ENCODE data around the gene SNCAIP. TPM values are rescaled to one million over a fixed set of nuclear protein-coding genes. Genes with fewer than 3 reads are reported as not detected.

Gene SNCAIP
- total RNA-seq, 1 experiment from 2014 or later = not detected

DNA sequence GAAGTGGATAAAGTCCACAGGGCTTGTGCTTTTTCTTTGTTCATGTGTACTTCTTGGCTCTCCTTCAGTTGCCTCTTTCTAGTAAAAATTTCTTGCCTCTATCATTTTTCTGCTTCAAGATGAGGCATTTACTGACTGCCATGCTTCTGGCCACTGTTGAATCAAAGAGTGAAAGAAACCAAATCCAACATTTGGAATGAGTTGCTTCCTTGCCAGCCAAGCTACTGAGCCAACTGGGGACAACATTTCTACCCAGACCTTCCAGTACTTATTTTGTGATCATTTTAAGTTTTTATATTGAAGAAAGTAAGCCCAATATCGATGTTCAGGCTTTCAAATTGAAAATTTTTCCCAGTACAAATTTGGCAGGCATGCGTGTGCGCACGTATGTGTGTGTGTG is 73.2 kb downstream of the SNCAIP start:
- Histone ChIP-seq H3K4me2 (ENCODE audit: low read depth, low read length, poor library complexity, severe bottlenecking) (no peak overlapping the region), H3K27ac (ENCODE audit: low read length) (no peak overlapping the region), H4K20me1 (ENCODE audit: insufficient read depth, low read depth, low read length) (no peaks in the 10 kb centered on the region), H3K9me2 (replicated peaks; ENCODE audit: insufficient read depth, low read length) (no peaks in the 10 kb centered on the region), H3K27me3 (ENCODE audit: low read length) (no peaks in the 10 kb centered on the region), H3K79me2 (ENCODE audit: low read length) (no peaks in the 10 kb centered on the region), H3K9me3 (ENCODE audit: low read length) (no peaks in the 10 kb centered on the region), H3K36me3 (ENCODE audit: insufficient read depth, low read length) (no peaks in the 10 kb centered on the region), H3K4me1 (ENCODE audit: low read length) (no peaks in the 10 kb centered on the region), H3K9ac (ENCODE audit: low read length) (no peak overlapping the region), H3K4me3 (ENCODE audit: low read length) (no peak overlapping the region), H2AFZ (ENCODE audit: low read length) (no peak overlapping the region)
- no peak for DNase-seq

DNA sequence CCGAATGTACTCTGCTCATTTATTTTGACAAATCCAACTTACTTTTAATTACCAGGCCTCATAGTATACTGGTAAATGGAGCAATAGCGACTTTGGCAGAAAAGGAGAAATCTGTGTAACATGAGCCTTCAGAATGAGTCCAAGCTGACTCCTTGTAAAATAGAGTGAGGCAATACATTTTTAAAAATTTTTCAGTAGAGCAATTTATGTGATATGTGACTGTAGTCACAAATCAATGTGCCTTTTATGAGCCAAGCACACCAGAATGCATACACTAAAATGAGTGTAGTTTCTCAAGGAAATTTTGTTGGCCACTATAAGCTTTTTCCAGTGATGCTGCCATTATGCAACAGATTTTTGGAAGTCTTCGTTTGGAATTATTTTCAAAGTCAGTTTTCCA is 73.8 kb downstream of the SNCAIP start:
- H3K4me1 ChIP-seq (ENCODE audit: low read length) = no peaks in the 10 kb centered on the region
- H3K4me2 ChIP-seq (ENCODE audit: low read depth, low read length, poor library complexity, severe bottlenecking) = no peak overlapping the region
- no peaks in the 10 kb centered on the region for H3K9me3 ChIP-seq (ENCODE audit: low read length)
- H3K27ac ChIP-seq (ENCODE audit: low read length) = no peak overlapping the region
- H3K4me3 ChIP-seq (ENCODE audit: low read length) = no peak overlapping the region
- H3K79me2 ChIP-seq (ENCODE audit: low read length) = no peaks in the 10 kb centered on the region
- H3K27me3 ChIP-seq (ENCODE audit: low read length) = no peaks in the 10 kb centered on the region
- no peak overlapping the region for H3K9ac ChIP-seq (ENCODE audit: low read length)
- H3K36me3 ChIP-seq (ENCODE audit: insufficient read depth, low read length) = no peaks in the 10 kb centered on the region
- H2AFZ ChIP-seq (ENCODE audit: low read length) = no peak overlapping the region
- H4K20me1 ChIP-seq (ENCODE audit: insufficient read depth, low read depth, low read length) = no peaks in the 10 kb centered on the region
- no peaks in the 10 kb centered on the region for H3K9me2 ChIP-seq (replicated peaks; ENCODE audit: insufficient read depth, low read length)
- DNase-seq = no peak

DNA sequence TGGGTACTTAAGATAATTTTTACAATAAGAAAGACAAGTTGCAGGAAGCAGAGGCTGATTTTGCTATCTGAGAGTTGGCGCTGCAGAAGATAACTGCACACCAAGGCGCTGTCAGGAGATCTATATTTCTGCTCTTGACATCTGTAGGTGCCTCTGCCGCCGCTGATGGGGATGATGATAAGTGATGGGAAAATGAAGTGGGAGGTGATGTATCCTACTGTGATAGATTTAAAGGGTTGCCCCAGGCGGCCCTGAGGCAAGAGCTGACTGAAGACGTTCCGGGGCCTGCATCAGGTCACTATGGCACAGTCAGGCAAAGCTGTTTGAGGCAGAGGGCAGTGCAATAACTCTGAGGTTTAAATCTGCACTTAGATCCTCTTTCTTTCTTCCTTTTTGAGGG is 78.1 kb downstream of the SNCAIP start:
- Histone ChIP-seq H3K27ac (ENCODE audit: low read length) (no peak overlapping the region), H3K27me3 (ENCODE audit: low read length) (no peaks in the 10 kb centered on the region), H3K36me3 (ENCODE audit: insufficient read depth, low read length) (no peaks in the 10 kb centered on the region), H3K4me1 (ENCODE audit: low read length) (no peaks in the 10 kb centered on the region), H3K9ac (ENCODE audit: low read length) (no peak overlapping the region), H4K20me1 (ENCODE audit: insufficient read depth, low read depth, low read length) (no peaks in the 10 kb centered on the region), H3K4me3 (ENCODE audit: low read length) (no peak overlapping the region), H3K9me3 (ENCODE audit: low read length) (no peaks in the 10 kb centered on the region), H3K9me2 (replicated peaks; ENCODE audit: insufficient read depth, low read length) (no peaks in the 10 kb centered on the region), H2AFZ (ENCODE audit: low read length) (no peak overlapping the region), H3K79me2 (ENCODE audit: low read length) (no peaks in the 10 kb centered on the region), H3K4me2 (ENCODE audit: low read depth, low read length, poor library complexity, severe bottlenecking) (no peak overlapping the region)
- no peak for DNase-seq

DNA sequence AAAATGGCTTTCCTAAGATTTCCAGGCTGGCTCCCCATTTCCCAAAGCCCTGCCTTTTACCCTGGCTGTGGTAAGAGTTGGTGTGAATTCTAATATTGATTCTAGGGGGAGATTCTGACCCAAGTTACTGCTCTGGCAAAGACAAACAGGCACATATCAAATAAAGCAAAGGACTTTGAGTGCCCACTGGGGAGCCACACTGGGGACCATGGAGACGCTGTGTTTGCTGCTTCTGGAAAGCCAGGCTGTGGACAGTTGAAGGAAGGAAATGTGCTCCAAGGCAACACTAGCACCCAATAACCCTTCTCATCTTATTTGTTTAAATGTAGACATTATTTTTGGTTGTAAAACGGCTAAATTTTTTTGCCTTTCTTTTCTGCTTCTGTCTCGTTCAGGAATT is 78.7 kb downstream of the SNCAIP start:
- H3K36me3 ChIP-seq (ENCODE audit: insufficient read depth, low read length) = no peaks in the 10 kb centered on the region

DNA sequence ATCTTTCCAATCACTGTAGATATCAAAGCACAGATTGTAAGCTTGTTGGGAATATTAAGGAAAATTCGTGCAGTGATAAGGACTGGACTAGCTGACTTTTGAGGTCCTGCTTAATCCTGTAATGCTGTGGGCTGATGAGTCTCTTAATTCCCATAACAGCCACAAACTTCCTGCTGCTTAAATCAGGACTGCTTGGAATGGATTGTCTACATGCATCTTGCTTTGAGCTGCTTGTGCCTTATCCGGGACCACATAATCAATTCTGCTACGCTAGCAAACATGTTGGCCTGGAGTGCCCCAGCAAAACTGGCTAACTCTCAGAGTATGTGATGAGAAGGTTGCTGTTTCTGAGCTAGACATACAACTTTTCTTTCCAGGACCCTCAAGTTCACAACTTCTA is 79.6 kb downstream of the SNCAIP start:
- Histone ChIP-seq H3K27ac (ENCODE audit: low read length) (no peak overlapping the region), H3K27me3 (ENCODE audit: low read length) (no peaks in the 10 kb centered on the region)

More for the DNA sequence above, 78.7 kb downstream of the SNCAIP start:
- no peaks in the 10 kb centered on the region for H3K4me1 ChIP-seq (ENCODE audit: low read length)
- H3K9me2 ChIP-seq (replicated peaks; ENCODE audit: insufficient read depth, low read length) = no peaks in the 10 kb centered on the region
- no peak overlapping the region for H2AFZ ChIP-seq (ENCODE audit: low read length)
- no peak for DNase-seq
- no peak overlapping the region for H3K27ac ChIP-seq (ENCODE audit: low read length)
- no peaks in the 10 kb centered on the region for H3K79me2 ChIP-seq (ENCODE audit: low read length)
- H3K9ac ChIP-seq (ENCODE audit: low read length) = no peak overlapping the region
- H4K20me1 ChIP-seq (ENCODE audit: insufficient read depth, low read depth, low read length) = no peaks in the 10 kb centered on the region
- H3K9me3 ChIP-seq (ENCODE audit: low read length) = no peaks in the 10 kb centered on the region
- H3K4me2 ChIP-seq (ENCODE audit: low read depth, low read length, poor library complexity, severe bottlenecking) = no peak overlapping the region
- H3K27me3 ChIP-seq (ENCODE audit: low read length) = no peaks in the 10 kb centered on the region
- H3K4me3 ChIP-seq (ENCODE audit: low read length) = no peak overlapping the region

DNA sequence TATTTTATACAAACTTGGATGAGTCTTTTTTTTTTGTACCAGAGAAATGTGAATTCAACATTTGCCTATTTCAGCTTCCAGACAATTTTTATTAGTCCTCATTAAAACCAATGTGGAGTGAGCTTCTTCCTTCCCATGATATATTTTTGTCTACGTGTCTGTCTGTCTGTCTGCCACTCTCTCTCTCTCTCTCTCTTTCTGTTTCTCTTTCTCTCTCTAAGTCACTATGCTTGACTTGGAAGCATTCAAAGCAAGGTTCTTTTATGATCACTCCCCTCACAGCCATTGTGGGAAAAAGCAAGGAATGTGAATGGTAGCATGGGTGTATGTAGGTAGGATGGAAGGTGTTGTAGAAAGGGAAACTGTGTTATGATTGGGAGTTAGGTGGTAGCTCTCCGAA is 80.2 kb downstream of the SNCAIP start:
- H3K4me2 ChIP-seq (ENCODE audit: low read depth, low read length, poor library complexity, severe bottlenecking) = no peak overlapping the region
- H2AFZ ChIP-seq (ENCODE audit: low read length) = no peak overlapping the region
- H3K27me3 ChIP-seq (ENCODE audit: low read length) = no peaks in the 10 kb centered on the region
- H3K4me1 ChIP-seq (ENCODE audit: low read length) = no peaks in the 10 kb centered on the region
- no peaks in the 10 kb centered on the region for H3K36me3 ChIP-seq (ENCODE audit: insufficient read depth, low read length)
- H4K20me1 ChIP-seq (ENCODE audit: insufficient read depth, low read depth, low read length) = no peaks in the 10 kb centered on the region
- no peak overlapping the region for H3K27ac ChIP-seq (ENCODE audit: low read length)
- DNase-seq = no peak
- no peaks in the 10 kb centered on the region for H3K9me2 ChIP-seq (replicated peaks; ENCODE audit: insufficient read depth, low read length)
- H3K79me2 ChIP-seq (ENCODE audit: low read length) = no peaks in the 10 kb centered on the region
- H3K9me3 ChIP-seq (ENCODE audit: low read length) = no peaks in the 10 kb centered on the region
- H3K9ac ChIP-seq (ENCODE audit: low read length) = no peak overlapping the region
- no peak overlapping the region for H3K4me3 ChIP-seq (ENCODE audit: low read length)

More for the DNA sequence above, 79.6 kb downstream of the SNCAIP start:
- H3K9ac ChIP-seq (ENCODE audit: low read length) = no peak overlapping the region
- no peaks in the 10 kb centered on the region for H3K9me2 ChIP-seq (replicated peaks; ENCODE audit: insufficient read depth, low read length)
- H3K36me3 ChIP-seq (ENCODE audit: insufficient read depth, low read length) = no peaks in the 10 kb centered on the region
- H3K79me2 ChIP-seq (ENCODE audit: low read length) = no peaks in the 10 kb centered on the region
- no peak overlapping the region for H2AFZ ChIP-seq (ENCODE audit: low read length)
- no peak for DNase-seq
- H3K4me3 ChIP-seq (ENCODE audit: low read length) = no peak overlapping the region
- H3K4me1 ChIP-seq (ENCODE audit: low read length) = no peaks in the 10 kb centered on the region
- no peaks in the 10 kb centered on the region for H4K20me1 ChIP-seq (ENCODE audit: insufficient read depth, low read depth, low read length)
- H3K9me3 ChIP-seq (ENCODE audit: low read length) = no peaks in the 10 kb centered on the region
- H3K4me2 ChIP-seq (ENCODE audit: low read depth, low read length, poor library complexity, severe bottlenecking) = no peak overlapping the region

DNA sequence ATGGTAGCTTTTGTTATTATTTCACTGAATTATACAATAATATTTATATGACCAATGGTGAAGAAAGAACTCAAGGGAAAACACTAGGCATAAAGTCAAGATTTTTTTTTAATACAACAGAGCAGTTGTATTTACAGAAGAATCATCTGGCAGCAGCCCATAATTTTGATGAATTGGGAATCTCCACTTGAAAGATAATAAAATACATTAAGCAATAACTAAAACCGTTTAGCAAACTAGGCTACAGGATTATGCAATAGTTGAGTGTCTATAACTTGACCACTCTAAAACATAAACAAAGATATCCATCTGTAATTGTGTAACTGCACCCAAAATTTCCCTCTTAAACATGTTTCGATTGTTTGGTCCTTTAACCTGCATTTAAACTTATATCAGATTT is 80.8 kb downstream of the SNCAIP start:
- H3K9ac ChIP-seq (ENCODE audit: low read length) = no peak overlapping the region
- no peaks in the 10 kb centered on the region for H3K9me2 ChIP-seq (replicated peaks; ENCODE audit: insufficient read depth, low read length)
- H3K4me2 ChIP-seq (ENCODE audit: low read depth, low read length, poor library complexity, severe bottlenecking) = no peak overlapping the region
- no peaks in the 10 kb centered on the region for H4K20me1 ChIP-seq (ENCODE audit: insufficient read depth, low read depth, low read length)
- no peaks in the 10 kb centered on the region for H3K36me3 ChIP-seq (ENCODE audit: insufficient read depth, low read length)
- no peaks in the 10 kb centered on the region for H3K79me2 ChIP-seq (ENCODE audit: low read length)
- H3K27me3 ChIP-seq (ENCODE audit: low read length) = no peaks in the 10 kb centered on the region
- no peak overlapping the region for H2AFZ ChIP-seq (ENCODE audit: low read length)
- no peak overlapping the region for H3K4me3 ChIP-seq (ENCODE audit: low read length)
- H3K4me1 ChIP-seq (ENCODE audit: low read length) = no peaks in the 10 kb centered on the region
- DNase-seq = no peak
- H3K9me3 ChIP-seq (ENCODE audit: low read length) = no peaks in the 10 kb centered on the region
- H3K27ac ChIP-seq (ENCODE audit: low read length) = no peak overlapping the region

DNA sequence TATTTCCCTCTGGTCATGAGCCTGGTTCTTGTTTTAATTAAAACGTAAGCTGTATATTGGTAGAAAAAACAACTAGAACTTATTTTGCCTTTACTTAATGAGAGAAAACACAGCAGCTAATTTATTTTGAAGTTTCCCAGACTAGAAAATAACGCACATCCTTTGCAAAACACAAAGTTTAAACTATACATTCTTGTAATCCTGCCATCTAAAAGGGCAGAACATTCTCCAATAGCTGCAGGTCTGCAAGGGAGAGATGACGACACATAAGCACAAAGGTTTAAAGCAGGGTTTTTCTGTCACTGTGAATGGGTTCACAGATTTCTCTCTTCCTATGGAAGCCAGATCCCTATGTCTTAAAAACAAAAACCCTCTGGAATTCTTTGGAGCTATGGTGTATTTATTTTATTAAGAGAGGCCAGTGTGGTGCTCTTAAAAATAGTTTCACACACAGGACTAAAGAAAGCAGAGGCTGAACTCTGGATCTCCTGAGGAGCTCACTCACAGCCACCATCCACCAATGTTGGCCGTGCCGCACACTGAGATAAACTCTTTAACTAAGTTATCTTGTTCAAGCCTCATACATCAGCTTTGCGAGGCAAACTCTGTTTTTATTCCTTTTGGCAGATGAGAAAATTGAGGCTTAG is 82.4 kb downstream of the SNCAIP start:
- Histone ChIP-seq H3K36me3 (ENCODE audit: insufficient read depth, low read length) (no peaks in the 10 kb centered on the region), H4K20me1 (ENCODE audit: insufficient read depth, low read depth, low read length) (no peaks in the 10 kb centered on the region), H3K4me2 (ENCODE audit: low read depth, low read length, poor library complexity, severe bottlenecking) (no peak overlapping the region), H3K27ac (ENCODE audit: low read length) (no peak overlapping the region), H3K79me2 (ENCODE audit: low read length) (no peaks in the 10 kb centered on the region), H3K9me3 (ENCODE audit: low read length) (no peaks in the 10 kb centered on the region), H2AFZ (ENCODE audit: low read length) (no peak overlapping the region), H3K9me2 (replicated peaks; ENCODE audit: insufficient read depth, low read length) (no peaks in the 10 kb centered on the region), H3K4me1 (ENCODE audit: low read length) (no peaks in the 10 kb centered on the region), H3K27me3 (ENCODE audit: low read length) (no peaks in the 10 kb centered on the region), H3K4me3 (ENCODE audit: low read length) (no peak overlapping the region), H3K9ac (ENCODE audit: low read length) (no peak overlapping the region)
- DNase-seq = no peak

DNA sequence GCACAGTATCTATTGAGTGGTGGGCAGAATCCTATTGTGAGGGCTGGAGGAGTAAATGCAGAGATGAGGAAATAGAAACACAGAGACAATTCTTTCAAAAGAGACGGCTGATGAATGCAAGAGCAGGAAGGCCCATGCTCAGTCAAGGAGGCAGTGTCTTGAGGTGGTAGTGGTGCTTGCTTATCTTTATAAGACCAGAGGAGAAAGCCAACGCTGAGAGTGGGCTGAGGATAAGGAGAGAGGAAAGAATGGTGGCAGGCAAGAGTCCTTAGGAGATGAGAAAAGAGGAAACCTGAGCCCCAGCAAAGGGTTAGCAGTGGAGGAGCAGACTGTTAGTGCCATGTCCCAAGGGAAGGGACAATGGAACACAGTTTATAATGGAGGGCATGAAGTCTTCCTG is 86.0 kb downstream of the SNCAIP start:
- Histone ChIP-seq H3K4me3 (ENCODE audit: low read length) (no peak overlapping the region), H3K79me2 (ENCODE audit: low read length) (no peaks in the 10 kb centered on the region), H3K36me3 (ENCODE audit: insufficient read depth, low read length) (no peaks in the 10 kb centered on the region), H3K9me2 (replicated peaks; ENCODE audit: insufficient read depth, low read length) (no peaks in the 10 kb centered on the region), H3K4me2 (ENCODE audit: low read depth, low read length, poor library complexity, severe bottlenecking) (no peak overlapping the region), H3K27ac (ENCODE audit: low read length) (no peak overlapping the region), H3K27me3 (ENCODE audit: low read length) (no peaks in the 10 kb centered on the region), H3K4me1 (ENCODE audit: low read length) (no peaks in the 10 kb centered on the region), H3K9ac (ENCODE audit: low read length) (no peak overlapping the region), H3K9me3 (ENCODE audit: low read length) (no peaks in the 10 kb centered on the region), H2AFZ (ENCODE audit: low read length) (no peak overlapping the region), H4K20me1 (ENCODE audit: insufficient read depth, low read depth, low read length) (no peaks in the 10 kb centered on the region)
- DNase-seq = no peak

All from Karpas-422 (cell line).